ENCODE measurements around the gene NANOS1. TPM values are rescaled to one million over a fixed set of nuclear protein-coding genes. Genes with fewer than 3 reads are reported as not detected.
A peak's percentile ranks its signal among the peaks of the same experiment; 100 is the strongest.
"Not testable (repeated sequence)": the region's sequence is repeated elsewhere in the genome, so short reads cannot be mapped to it uniquely, and the experiment has no call there.

NANOS1 gene
- total RNA-seq, 1 donor, result 6.0 TPM

- TF ChIP-seq CTCF (IDR thresholded peaks at IDR 0.05; ENCODE audit: insufficient read depth, low read depth, low read length), result no peak
- no peak overlapping the region for H3K4me3 ChIP-seq (ENCODE audit: low read depth, low read length)
- peak; percentile 71 for DNase-seq (ENCODE audit: low read depth)
These were observed 4.2 kb upstream of the NANOS1 start for GRCh38 chr10:119025336-119025735.

GRCh38 chr10:119025776-119026175 is 3.7 kb upstream of the NANOS1 start:
- H3K4me3 ChIP-seq (ENCODE audit: low read depth, low read length), result no peak overlapping the region
- TF ChIP-seq CTCF (IDR thresholded peaks at IDR 0.05; ENCODE audit: insufficient read depth, low read depth, low read length), result no peak
- DNase-seq (ENCODE audit: low read depth), result no peak

- DNase-seq (ENCODE audit: low read depth), result no peak
- TF ChIP-seq CTCF (IDR thresholded peaks at IDR 0.05; ENCODE audit: insufficient read depth, low read depth, low read length), result no peak
- H3K4me3 ChIP-seq (ENCODE audit: low read depth, low read length), result no peak overlapping the region
These were observed 3.0 kb upstream of the NANOS1 start for GRCh38 chr10:119026301-119027110.

- not testable (repeated sequence) for DNase-seq (ENCODE audit: low read depth)
- H3K4me3 ChIP-seq (ENCODE audit: low read depth, low read length), result peak overlapping the region; percentile 54
These were observed 1.0 kb upstream of the NANOS1 start for GRCh38 chr10:119028445-119028899.

GRCh38 chr10:119028900-119029612 is 458 bp upstream of the NANOS1 start:
- peak; percentile 92 for DNase-seq (ENCODE audit: low read depth)
- peak; percentile 21 for TF ChIP-seq CTCF (IDR thresholded peaks at IDR 0.05; ENCODE audit: insufficient read depth, low read depth, low read length)
- H3K4me3 ChIP-seq (ENCODE audit: low read depth, low read length), result peak overlapping the region; percentile 54

GRCh38 chr10:119030421-119031250 is 1.1 kb downstream of the NANOS1 start:
- peak; percentile 63 for DNase-seq (ENCODE audit: low read depth)
- peak overlapping the region; percentile 60 for H3K4me3 ChIP-seq (ENCODE audit: low read depth, low read length)
- peak; percentile 11 for TF ChIP-seq CTCF (IDR thresholded peaks at IDR 0.05; ENCODE audit: insufficient read depth, low read depth, low read length)
